GM19099 (cell line): Measurements from ENCODE around the gene MUC6.

Source experiments
- POLR2A ChIP-seq: IDR thresholded peaks from 3 replicates; pipeline ENCODE4 v1.6.1; 2011; ENCODE audit warnings: low read depth; ENCODE audit not compliant: insufficient read length; ENCODE audit errors: extremely low read depth

MUC6 gene

GRCh38 chr11:1003159-1003558, 33.4 kb downstream of the MUC6 start:
- no peak for TF ChIP-seq POLR2A

- no peak for TF ChIP-seq POLR2A
Observed at GRCh38 chr11:1002406-1002984, 34.0 kb downstream of the MUC6 start.

GRCh38 chr11:1001617-1002405, 34.7 kb downstream of the MUC6 start:
- no peak for TF ChIP-seq POLR2A

- TF ChIP-seq POLR2A: no peak
Observed at GRCh38 chr11:1000357-1001278, 35.9 kb downstream of the MUC6 start.

GRCh38 chr11:999009-999408, 37.5 kb downstream of the MUC6 start:
- no peak for TF ChIP-seq POLR2A

- no peak for TF ChIP-seq POLR2A
Observed at GRCh38 chr11:997907-998306, 38.6 kb downstream of the MUC6 start.

GRCh38 chr11:996681-997080, 39.8 kb downstream of the MUC6 start:
- TF ChIP-seq POLR2A: no peak

- no peak for TF ChIP-seq POLR2A
Observed at GRCh38 chr11:995752-996420, 40.6 kb downstream of the MUC6 start.

GRCh38 chr11:995044-995751, 41.3 kb downstream of the MUC6 start:
- no peak for TF ChIP-seq POLR2A

- no peak for TF ChIP-seq POLR2A
Observed at GRCh38 chr11:993632-994167, 42.8 kb downstream of the MUC6 start.

GRCh38 chr11:992577-992976, 43.9 kb downstream of the MUC6 start:
- TF ChIP-seq POLR2A: no peak

- no peak for TF ChIP-seq POLR2A
Observed at GRCh38 chr11:991711-992307, 44.7 kb downstream of the MUC6 start.

- no peak for TF ChIP-seq POLR2A
Observed at GRCh38 chr11:991034-991433, 45.5 kb downstream of the MUC6 start.

GRCh38 chr11:990101-990500, 46.4 kb downstream of the MUC6 start:
- TF ChIP-seq POLR2A: no peak

GRCh38 chr11:987671-988070, 48.8 kb downstream of the MUC6 start:
- TF ChIP-seq POLR2A: no peak

GRCh38 chr11:986952-987305, 49.6 kb downstream of the MUC6 start:
- no peak for TF ChIP-seq POLR2A
